ENCODE results near the gene PTN.

The PTN gene

GRCh38 chr7:137354961-137355360, 11.4 kb upstream of the PTN start:
- H3K9me3 ChIP-seq (ENCODE audit: control insufficient read depth in 2 of 2, low read length in 2 of 2): no peaks in the 10 kb centered on the region
- H3K27ac ChIP-seq (ENCODE audit: low read depth in 2 of 2, low read length in 2 of 2): no peak overlapping the region
- H3K4me1 ChIP-seq (ENCODE audit: control insufficient read depth in 2 of 2, insufficient read depth in 2 of 2, low read length in 2 of 2): no peaks in the 10 kb centered on the region
- no peak overlapping the region for H3K4me3 ChIP-seq (ENCODE audit: low read length in 2 of 2)
- H3K27me3 ChIP-seq (ENCODE audit: control insufficient read depth in 2 of 2, insufficient read depth in 2 of 2, low read length in 2 of 2): no peaks in the 10 kb centered on the region
- no peaks in the 10 kb centered on the region for H3K36me3 ChIP-seq (ENCODE audit: control insufficient read depth in 2 of 2, insufficient read depth in 2 of 2, low read length in 2 of 2)
- H3K9ac ChIP-seq (ENCODE audit: low read depth in 1 of 2, low read length in 2 of 2): no peak overlapping the region

GRCh38 chr7:137354396-137354795, 10.9 kb upstream of the PTN start:
- Histone ChIP-seq H3K9me3 (ENCODE audit: control insufficient read depth in 2 of 2, low read length in 2 of 2) (no peaks in the 10 kb centered on the region), H3K36me3 (ENCODE audit: control insufficient read depth in 2 of 2, insufficient read depth in 2 of 2, low read length in 2 of 2) (no peaks in the 10 kb centered on the region), H3K27ac (ENCODE audit: low read depth in 2 of 2, low read length in 2 of 2) (no peak overlapping the region), H3K27me3 (ENCODE audit: control insufficient read depth in 2 of 2, insufficient read depth in 2 of 2, low read length in 2 of 2) (no peaks in the 10 kb centered on the region), H3K4me3 (ENCODE audit: low read length in 2 of 2) (no peak overlapping the region), H3K4me1 (ENCODE audit: control insufficient read depth in 2 of 2, insufficient read depth in 2 of 2, low read length in 2 of 2) (no peaks in the 10 kb centered on the region), H3K9ac (ENCODE audit: low read depth in 1 of 2, low read length in 2 of 2) (no peak overlapping the region)

DNA sequence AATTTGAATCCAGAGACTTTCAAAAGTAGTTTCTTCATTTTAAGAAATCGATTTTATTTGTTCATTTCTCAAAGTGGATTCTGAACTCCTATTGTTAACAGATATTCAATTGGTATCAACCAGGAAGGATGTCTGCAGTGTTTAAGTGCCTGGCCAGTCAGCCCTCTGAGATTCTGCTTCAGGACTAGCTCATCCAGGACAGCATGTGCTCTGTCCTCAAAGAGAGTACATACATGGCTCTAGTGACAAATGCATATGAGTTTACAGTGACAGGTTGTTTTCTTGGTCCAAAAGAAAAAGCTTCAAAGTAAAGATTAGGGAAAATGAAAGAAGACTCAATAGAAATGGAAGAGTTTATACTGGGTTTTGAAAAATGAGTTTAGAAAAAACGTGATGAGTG, 8.4 kb upstream of the PTN start:
- H3K9me3 ChIP-seq (ENCODE audit: control insufficient read depth in 2 of 2, low read length in 2 of 2): no peaks in the 10 kb centered on the region
- H3K27me3 ChIP-seq (ENCODE audit: control insufficient read depth in 2 of 2, insufficient read depth in 2 of 2, low read length in 2 of 2): no peaks in the 10 kb centered on the region
- no peak overlapping the region for H3K27ac ChIP-seq (ENCODE audit: low read depth in 2 of 2, low read length in 2 of 2)
- H3K4me3 ChIP-seq (ENCODE audit: low read length in 2 of 2): no peak overlapping the region
- no peaks in the 10 kb centered on the region for H3K36me3 ChIP-seq (ENCODE audit: control insufficient read depth in 2 of 2, insufficient read depth in 2 of 2, low read length in 2 of 2)
- no peaks in the 10 kb centered on the region for H3K4me1 ChIP-seq (ENCODE audit: control insufficient read depth in 2 of 2, insufficient read depth in 2 of 2, low read length in 2 of 2)
- H3K9ac ChIP-seq (ENCODE audit: low read depth in 1 of 2, low read length in 2 of 2): no peak overlapping the region

- no peak overlapping the region for H3K4me3 ChIP-seq (ENCODE audit: low read length in 2 of 2)
- H3K4me1 ChIP-seq (ENCODE audit: control insufficient read depth in 2 of 2, insufficient read depth in 2 of 2, low read length in 2 of 2): no peaks in the 10 kb centered on the region
- no peak overlapping the region for H3K9ac ChIP-seq (ENCODE audit: low read depth in 1 of 2, low read length in 2 of 2)
- no peaks in the 10 kb centered on the region for H3K27me3 ChIP-seq (ENCODE audit: control insufficient read depth in 2 of 2, insufficient read depth in 2 of 2, low read length in 2 of 2)
- no peak overlapping the region for H3K27ac ChIP-seq (ENCODE audit: low read depth in 2 of 2, low read length in 2 of 2)
- H3K36me3 ChIP-seq (ENCODE audit: control insufficient read depth in 2 of 2, insufficient read depth in 2 of 2, low read length in 2 of 2): no peaks in the 10 kb centered on the region
- H3K9me3 ChIP-seq (ENCODE audit: control insufficient read depth in 2 of 2, low read length in 2 of 2): no peaks in the 10 kb centered on the region
Observed at GRCh38 chr7:137345799-137346449, 2.4 kb upstream of the PTN start.

DNA sequence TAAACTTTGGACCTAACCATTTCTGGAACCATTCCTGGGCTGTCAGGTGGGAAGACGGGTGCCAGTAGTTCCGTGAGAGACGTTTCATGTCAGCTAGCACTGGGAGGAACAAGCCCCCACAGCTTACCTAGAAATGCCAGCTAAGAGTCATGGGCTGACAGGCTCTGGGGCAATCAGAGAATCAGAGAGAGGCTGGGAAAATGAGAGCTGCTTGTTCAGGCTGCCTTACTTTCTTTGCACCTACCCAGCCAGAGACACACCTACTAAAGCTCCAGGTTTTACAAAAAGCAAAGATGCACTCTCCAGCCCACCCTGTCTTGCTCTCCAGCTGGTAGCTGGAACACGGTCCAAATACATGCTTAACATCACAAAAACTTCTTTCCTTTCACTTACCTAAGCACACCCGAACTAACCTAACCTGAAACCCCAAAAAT, 688 bp downstream of the PTN start:
- Histone ChIP-seq H3K36me3 (ENCODE audit: control insufficient read depth in 2 of 2, insufficient read depth in 2 of 2, low read length in 2 of 2) (no peaks in the 10 kb centered on the region), H3K9me3 (ENCODE audit: control insufficient read depth in 2 of 2, low read length in 2 of 2) (no peaks in the 10 kb centered on the region), H3K4me3 (ENCODE audit: low read length in 2 of 2) (peak overlapping the region; percentile 57 to 67), H3K9ac (ENCODE audit: low read depth in 1 of 2, low read length in 2 of 2) (no peak overlapping the region), H3K27ac (ENCODE audit: low read depth in 2 of 2, low read length in 2 of 2) (no peak overlapping the region), H3K4me1 (ENCODE audit: control insufficient read depth in 2 of 2, insufficient read depth in 2 of 2, low read length in 2 of 2) (no peaks in the 10 kb centered on the region), H3K27me3 (ENCODE audit: control insufficient read depth in 2 of 2, insufficient read depth in 2 of 2, low read length in 2 of 2) (no peaks in the 10 kb centered on the region)

DNA sequence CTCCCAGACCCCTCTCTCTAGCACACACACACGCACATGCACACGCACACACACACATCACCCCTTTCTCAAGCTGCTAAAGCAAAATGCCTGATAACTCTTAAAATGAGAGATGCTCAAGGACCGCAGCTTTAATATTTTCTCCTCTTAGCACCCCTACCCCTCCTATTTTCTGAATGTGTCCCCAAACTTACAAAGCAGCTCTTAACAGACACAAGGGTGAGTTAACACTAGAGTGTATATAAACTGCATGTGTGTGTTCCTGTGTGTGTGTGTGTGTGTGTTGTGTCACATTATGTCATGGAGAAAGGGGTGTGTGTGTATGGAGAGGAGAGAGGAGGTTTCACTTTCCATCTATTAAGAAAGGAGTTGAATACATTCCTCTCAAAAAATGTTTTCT, 1.3 kb downstream of the PTN start:
- no peak overlapping the region for H3K9ac ChIP-seq (ENCODE audit: low read depth in 1 of 2, low read length in 2 of 2)

GRCh38 chr7:137337902-137338301, 5.6 kb downstream of the PTN start:
- Histone ChIP-seq H3K4me3 (ENCODE audit: low read length in 2 of 2) (no peak overlapping the region), H3K36me3 (ENCODE audit: control insufficient read depth in 2 of 2, insufficient read depth in 2 of 2, low read length in 2 of 2) (no peaks in the 10 kb centered on the region), H3K27me3 (ENCODE audit: control insufficient read depth in 2 of 2, insufficient read depth in 2 of 2, low read length in 2 of 2) (no peaks in the 10 kb centered on the region), H3K9ac (ENCODE audit: low read depth in 1 of 2, low read length in 2 of 2) (no peak overlapping the region), H3K27ac (ENCODE audit: low read depth in 2 of 2, low read length in 2 of 2) (no peak overlapping the region), H3K9me3 (ENCODE audit: control insufficient read depth in 2 of 2, low read length in 2 of 2) (no peaks in the 10 kb centered on the region), H3K4me1 (ENCODE audit: control insufficient read depth in 2 of 2, insufficient read depth in 2 of 2, low read length in 2 of 2) (no peaks in the 10 kb centered on the region)

More for the DNA sequence above, 1.3 kb downstream of the PTN start:
- peak overlapping the region in 1 of 2 donors; percentile 6 for H3K4me3 ChIP-seq (ENCODE audit: low read length in 2 of 2)
- H3K9me3 ChIP-seq (ENCODE audit: control insufficient read depth in 2 of 2, low read length in 2 of 2): no peaks in the 10 kb centered on the region
- no peaks in the 10 kb centered on the region for H3K4me1 ChIP-seq (ENCODE audit: control insufficient read depth in 2 of 2, insufficient read depth in 2 of 2, low read length in 2 of 2)
- H3K27me3 ChIP-seq (ENCODE audit: control insufficient read depth in 2 of 2, insufficient read depth in 2 of 2, low read length in 2 of 2): no peaks in the 10 kb centered on the region
- H3K36me3 ChIP-seq (ENCODE audit: control insufficient read depth in 2 of 2, insufficient read depth in 2 of 2, low read length in 2 of 2): no peaks in the 10 kb centered on the region
- no peak overlapping the region for H3K27ac ChIP-seq (ENCODE audit: low read depth in 2 of 2, low read length in 2 of 2)

DNA sequence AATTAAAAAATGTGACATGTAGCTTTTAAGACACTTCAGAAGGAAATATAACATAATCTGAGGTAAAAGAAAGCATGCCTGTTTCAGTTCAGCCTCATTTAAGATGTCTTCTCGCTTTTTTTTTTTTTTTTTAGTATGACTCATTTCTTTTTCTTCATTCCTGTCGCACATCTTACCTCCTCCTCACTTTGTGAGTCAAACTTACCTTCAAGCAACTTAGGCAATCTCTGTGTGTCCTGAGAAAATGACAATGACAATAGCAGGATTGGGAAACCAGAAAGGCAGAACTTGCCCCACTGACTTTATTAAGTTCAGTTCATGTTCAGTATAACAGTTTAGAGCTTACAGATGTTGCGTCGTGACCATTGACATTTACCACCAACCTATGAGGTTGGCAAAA, 7.7 kb downstream of the PTN start:
- Histone ChIP-seq H3K4me1 (ENCODE audit: control insufficient read depth in 2 of 2, insufficient read depth in 2 of 2, low read length in 2 of 2) (no peaks in the 10 kb centered on the region), H3K36me3 (ENCODE audit: control insufficient read depth in 2 of 2, insufficient read depth in 2 of 2, low read length in 2 of 2) (no peaks in the 10 kb centered on the region), H3K9me3 (ENCODE audit: control insufficient read depth in 2 of 2, low read length in 2 of 2) (no peaks in the 10 kb centered on the region), H3K4me3 (ENCODE audit: low read length in 2 of 2) (no peak overlapping the region), H3K27me3 (ENCODE audit: control insufficient read depth in 2 of 2, insufficient read depth in 2 of 2, low read length in 2 of 2) (no peaks in the 10 kb centered on the region), H3K27ac (ENCODE audit: low read depth in 2 of 2, low read length in 2 of 2) (no peak overlapping the region), H3K9ac (ENCODE audit: low read depth in 1 of 2, low read length in 2 of 2) (no peak overlapping the region)

DNA sequence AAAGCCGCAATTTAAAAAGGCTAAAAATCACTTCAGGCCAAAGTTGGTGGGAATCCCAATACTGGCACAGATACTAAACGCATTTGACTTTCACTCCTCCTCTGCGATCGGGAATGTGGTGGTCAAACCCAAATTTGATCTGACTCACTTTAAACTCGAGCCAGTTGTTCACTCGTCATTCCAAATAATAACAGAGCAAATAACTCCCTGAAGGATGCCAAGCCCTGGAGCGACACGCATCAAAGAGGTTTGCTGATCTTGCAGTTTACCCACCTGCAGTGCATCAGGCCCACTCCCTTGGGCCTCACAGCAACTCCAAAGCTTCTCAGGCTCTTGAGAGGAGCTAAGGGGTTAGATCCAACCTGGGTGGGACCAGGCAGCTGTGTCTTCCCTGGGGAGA, 12.2 kb downstream of the PTN start:
- no peak overlapping the region for H3K4me3 ChIP-seq (ENCODE audit: low read length in 2 of 2)
- no peak overlapping the region for H3K27ac ChIP-seq (ENCODE audit: low read depth in 2 of 2, low read length in 2 of 2)
- no peaks in the 10 kb centered on the region for H3K27me3 ChIP-seq (ENCODE audit: control insufficient read depth in 2 of 2, insufficient read depth in 2 of 2, low read length in 2 of 2)
- H3K4me1 ChIP-seq (ENCODE audit: control insufficient read depth in 2 of 2, insufficient read depth in 2 of 2, low read length in 2 of 2): no peaks in the 10 kb centered on the region
- H3K9me3 ChIP-seq (ENCODE audit: control insufficient read depth in 2 of 2, low read length in 2 of 2): no peaks in the 10 kb centered on the region
- H3K9ac ChIP-seq (ENCODE audit: low read depth in 1 of 2, low read length in 2 of 2): no peak overlapping the region
- no peaks in the 10 kb centered on the region for H3K36me3 ChIP-seq (ENCODE audit: control insufficient read depth in 2 of 2, insufficient read depth in 2 of 2, low read length in 2 of 2)

DNA sequence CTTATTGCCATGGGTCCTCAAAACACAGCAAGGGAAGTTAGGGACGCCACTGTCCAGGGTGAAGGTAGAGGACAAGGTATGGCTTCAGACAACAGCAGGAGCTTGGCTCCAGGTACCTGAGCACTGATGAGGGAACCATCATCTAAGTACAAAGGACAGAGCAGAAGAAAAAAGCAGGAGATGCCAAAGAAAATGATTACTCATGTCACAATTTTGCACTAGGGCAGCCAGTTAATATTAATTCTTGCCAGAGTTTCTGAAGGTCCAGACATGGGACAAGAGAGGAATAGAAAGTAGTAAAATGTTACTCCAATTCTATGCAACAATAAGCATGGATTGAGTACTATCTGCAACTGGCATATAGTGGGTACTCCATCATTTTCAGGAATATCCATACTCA, 14.1 kb downstream of the PTN start:
- Histone ChIP-seq H3K9me3 (ENCODE audit: control insufficient read depth in 2 of 2, low read length in 2 of 2) (no peaks in the 10 kb centered on the region), H3K36me3 (ENCODE audit: control insufficient read depth in 2 of 2, insufficient read depth in 2 of 2, low read length in 2 of 2) (no peaks in the 10 kb centered on the region), H3K4me1 (ENCODE audit: control insufficient read depth in 2 of 2, insufficient read depth in 2 of 2, low read length in 2 of 2) (no peaks in the 10 kb centered on the region), H3K27me3 (ENCODE audit: control insufficient read depth in 2 of 2, insufficient read depth in 2 of 2, low read length in 2 of 2) (no peaks in the 10 kb centered on the region), H3K4me3 (ENCODE audit: low read length in 2 of 2) (no peak overlapping the region), H3K27ac (ENCODE audit: low read depth in 2 of 2, low read length in 2 of 2) (no peak overlapping the region), H3K9ac (ENCODE audit: low read depth in 1 of 2, low read length in 2 of 2) (no peak overlapping the region)
